K562 (cell line): ENCODE results near the gene SBK3. TPM values are rescaled to one million over a fixed set of nuclear protein-coding genes. Genes with fewer than 3 reads are reported as not detected.
A peak's percentile ranks its signal among the peaks of the same experiment; 100 is the strongest.

Source experiments
- ATAC-seq: fragments of 200-7000 bp; cut with Tn5 transposase; 3 replicates; pipeline ENCODE4 v1.9.1; 2020; ENCODE audit warnings: moderate library complexity
- BruUV-seq: library from RNA; stranded (reverse); fragments of 400-500 nt; replicated peaks from 2 replicates; lab custom pipeline; 2021; lab: Mats Ljungman, UMichigan
- CTCF ChIA-PET: fragments of 300-600 bp; formaldehyde crosslinking; extraction: SDS; loops from one replicate; lab custom pipeline; 2021; ENCODE audit warnings: low intra/inter-chr PET ratio; lab: Yijun Ruan, JAX
- POLR2A ChIA-PET: fragments of 300-600, 350-650 bp; sonication (Branson Sonifier 250); formaldehyde crosslinking; extraction: SDS; loops from one replicate; lab custom pipeline; 2021; ENCODE audit warnings: antibody characterized with exemption, inconsistent platforms; lab: Yijun Ruan, JAX
- DNase-seq, 4 experiments: peaks; one replicate each; pipeline versions ENCODE4 v3.0.0 to v3.0.0-alpha.2; 2011 to 2018; ENCODE audit warnings: low spot score in 3 of 4, mixed read lengths in 3 of 4; ENCODE audit errors: extremely low read depth in 1 of 4
- FAIRE-seq: peaks from 2 replicates; lab custom pipeline; 2011; peaks lifted over from hg19 to GRCh38; lab: Jason Lieb, UNC
- H2AFZ ChIP-seq: 2 replicates; pipeline ENCODE4 v1.6.0; 2011; ENCODE audit warnings: low read depth, low read length, control low read depth, inconsistent platforms
- H3K27ac ChIP-seq: fragments of 200-600 bp; 3 replicates; pipeline ENCODE4 v1.8.0; 2011; ENCODE audit warnings: low read depth, mild to moderate bottlenecking, control low read depth, inconsistent platforms, low read length, moderate library complexity, mixed read lengths; ENCODE audit errors: extremely low read depth
- H3K27me3 ChIP-seq, 2 experiments: fragments of 300-600 bp in 1 of 2; 2 replicates in 1 of 2; 3 replicates in 1 of 2; pipeline versions ENCODE4 v1.6.0 to v1.8.0; 2011; ENCODE audit warnings: inconsistent platforms in 2 of 2, low read length in 2 of 2, mild to moderate bottlenecking in 1 of 2, mixed read lengths in 1 of 2, moderate library complexity in 1 of 2; ENCODE audit not compliant: control insufficient read depth in 2 of 2, insufficient read depth in 2 of 2
- H3K36me3 ChIP-seq: fragments of 300-600 bp; 3 replicates; pipeline ENCODE4 v1.8.0; 2011; ENCODE audit warnings: mild to moderate bottlenecking, low read length, inconsistent platforms; ENCODE audit not compliant: control insufficient read depth, insufficient read depth
- H3K4me1 ChIP-seq, 2 experiments: fragments of 200-600 bp in 1 of 2; replicated peaks in 1 of 2; 2 replicates in 1 of 2; 3 replicates in 1 of 2; pipeline versions ENCODE4 v1.5.1 to v1.8.0; 2011; ENCODE audit warnings: inconsistent platforms in 2 of 2, low read length in 2 of 2, mild to moderate bottlenecking in 1 of 2, mixed read lengths in 1 of 2, moderate library complexity in 1 of 2; ENCODE audit not compliant: control insufficient read depth in 2 of 2, insufficient read depth in 2 of 2
- H3K4me2 ChIP-seq: 2 replicates; pipeline ENCODE4 v1.6.1; 2011; ENCODE audit warnings: low read length, control low read depth, inconsistent platforms, mixed read lengths; ENCODE audit not compliant: insufficient read depth
- H3K4me3 ChIP-seq: fragments of 200-600 bp; sonication (generic), shearing (Covaris generic); 2 replicates; pipeline ENCODE4 v1.5.1; 2016; ENCODE audit warnings: control low read depth, inconsistent platforms
- H3K79me2 ChIP-seq: fragments of 200-600 bp; 3 replicates; pipeline ENCODE4 v1.8.0; 2011; ENCODE audit warnings: low read length, inconsistent platforms; ENCODE audit not compliant: control insufficient read depth, insufficient read depth
- H3K9ac ChIP-seq, 2 experiments: 2 replicates each; pipeline versions ENCODE4 v1.6.0 to v1.6.1; 2011; ENCODE audit warnings: low read depth in 2 of 2, low read length in 2 of 2, control low read depth in 1 of 2, inconsistent platforms in 1 of 2, mild to moderate bottlenecking in 1 of 2, mixed read lengths in 1 of 2; ENCODE audit not compliant: insufficient read depth in 1 of 2
- H3K9me1 ChIP-seq: one replicate; pipeline ENCODE4 v1.6.0; 2011; ENCODE audit warnings: inconsistent platforms, mild to moderate bottlenecking, low read length, moderate library complexity; ENCODE audit not compliant: control insufficient read depth, insufficient read depth
- H3K9me3 ChIP-seq: replicated peaks from 2 replicates; pipeline ENCODE4 v1.5.1; 2011; ENCODE audit warnings: low read depth, low read length, inconsistent platforms; ENCODE audit not compliant: control insufficient read depth, insufficient read depth
- H4K20me1 ChIP-seq: replicated peaks from 2 replicates; pipeline ENCODE4 v1.6.1; 2011; ENCODE audit warnings: low read length, inconsistent platforms, mixed read lengths; ENCODE audit not compliant: control insufficient read depth, insufficient read depth
- KLF16 ChIP-seq: IDR thresholded peaks from 2 replicates; pipeline ENCODE4 v1.6.1; 2016; ENCODE audit warnings: antibody characterized with exemption
- LARP7 ChIP-seq: fragments of 450-650 bp; IDR thresholded peaks from 2 replicates; pipeline ENCODE4 v1.6.1; 2016
- SMARCA4 ChIP-seq: fragments of 450-650 bp; IDR thresholded peaks from 2 replicates; pipeline ENCODE4 v1.6.1; 2016
- ZNF766 ChIP-seq: fragments of 200-800 bp; sonication (Bioruptor generic); conservative IDR thresholded peaks from 2 replicates; pipeline ENCODE4 v1.6.1; 2016; ENCODE audit warnings: missing genetic modification characterization, missing compliant biosample characterization
- WGBS: fragments of 100-300 bp; shearing (Covaris generic); methylation state at CpG from one replicate; pipeline ENCODE4 v1.1.6; 2016; ENCODE audit warnings: low coverage, mixed read lengths; ENCODE audit not compliant: insufficient coverage; ENCODE audit errors: missing lambda C conversion rate; 5-methylcytosine and 5-hydroxymethylcytosine counted together
- in situ Hi-C: fragments of 300-500 bp; cut with MboI; formaldehyde crosslinking; loops from 4 replicates; pipeline ENCODE4 v1.15.0; 2018; ENCODE audit warnings: inconsistent platforms, mixed read lengths
- intact Hi-C: fragments of 100-400 bp; cut with micrococcal nuclease; formaldehyde crosslinking; loops from 2 replicates; pipeline ENCODE4 v1.14.2; 2022
- polyA plus RNA-seq, 8 experiments: library from polyadenylated mRNA; depleted of rRNA in 4 of 8; stranded (reverse) in 5 of 8; unstranded in 3 of 8; fragments of >200 nt; fragmentation: Nextera tagmentation in 2 of 8; fragmentation: Illumina TruSeq in 1 of 8; extraction: Ambion mirVana in 2 of 8; extraction: Trizol in 1 of 8; gene quantifications; 2 replicates each; pipeline versions ENCODE4 v1.2.1 to v1.2.3, GENCODE V29; 2011 to 2014; ENCODE audit warnings: inconsistent platforms in 1 of 8, missing spikeins in 1 of 8
- total RNA-seq, 7 experiments: library from RNA; depleted of rRNA in 6 of 7; stranded (reverse); fragments of >200 nt in 6 of 7; fragmentation: Illumina TruSeq in 2 of 7; extraction: Trizol in 2 of 7; gene quantifications; 2 replicates each; pipeline versions ENCODE4 v1.2.1 to v1.2.3, GENCODE V29; 2011 to 2021; ENCODE audit warnings: low replicate concordance in 1 of 7
- TF ChIP-seq, protein P1 (sequence below): conservative IDR thresholded peaks from 2 replicates; pipeline ENCODE4 v1.6.1; 2011; ENCODE audit warnings: low read depth, mild to moderate bottlenecking, low read length; ENCODE audit not compliant: control insufficient read depth
- TF ChIP-seq, protein P2 (sequence below): fragments of 200-800 bp; sonication (Bioruptor generic); IDR thresholded peaks from 2 replicates; pipeline ENCODE4 v1.6.1; 2016; ENCODE audit warnings: missing genetic modification characterization, missing compliant biosample characterization
- TF ChIP-seq, protein P3 (sequence below), 2 experiments: fragments of 450-650 bp; IDR thresholded peaks; 2 replicates each; pipeline ENCODE4 v1.6.1; 2016

SBK3 gene
- total and polyA plus RNA-seq, 9 of the 15 experiments (the other 6 are each of a cell fraction or from before 2014, with no cell fraction given), result 0.11 to 0.43 (median 0.13) TPM; not detected in 6

DNA sequence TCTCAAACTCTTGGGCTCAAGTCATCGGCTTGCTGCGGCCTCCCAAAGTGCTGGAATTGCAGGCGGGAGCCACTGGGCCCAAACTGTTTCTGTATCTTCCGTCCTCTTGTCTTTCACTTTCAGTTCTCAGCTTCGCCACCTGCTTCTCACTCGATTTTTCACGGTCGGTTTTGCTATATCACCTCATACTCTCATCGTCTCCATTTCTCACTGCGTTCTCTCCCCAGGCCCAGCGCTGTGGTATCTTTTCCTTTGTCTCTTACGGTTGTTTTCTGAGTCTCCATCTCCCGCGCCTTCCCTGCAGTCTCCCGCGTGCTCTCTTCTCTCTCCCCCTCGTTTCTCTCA lies 42.2 kb downstream of the SBK3 start:
- H3K4me2 ChIP-seq, result no peak overlapping the region
- in situ Hi-C loops (no loop called here), intact Hi-C loops (loop anchor here (10.0 kb wide), 1 partner anchor 348 kb away; the partner anchor contains the start of gene TNNI3)
- ChIA-PET CTCF (interaction anchor here (1.1 to 1.3 kb wide), 2 partner anchors 50 to 358 kb away, joined by 3 to 6 read pairs; no protein-coding TSS in a partner anchor), POLR2A (interaction anchor here (0.6 to 1.9 kb wide), 3 partner anchors 9 to 97 kb away, joined by 3 to 11 read pairs (median 10); partner anchors contain the start of gene UBE2S)
- no peak overlapping the region for H3K4me3 ChIP-seq
- WGBS, result 88% methylated on average over 10 of the region's 17 CpGs
- ATAC-seq (no peak), FAIRE-seq (no peak), DNase-seq (no peak)
- no peaks in the 10 kb centered on the region; the same call in 1 of the 2 replicates for H4K20me1 ChIP-seq
- peak overlapping the region; percentile 97 for H2AFZ ChIP-seq
- H3K79me2 ChIP-seq, result no peaks in the 10 kb centered on the region
- TSS peak; percentile 76 for BruUV-seq
- TF ChIP-seq, protein P1, sequence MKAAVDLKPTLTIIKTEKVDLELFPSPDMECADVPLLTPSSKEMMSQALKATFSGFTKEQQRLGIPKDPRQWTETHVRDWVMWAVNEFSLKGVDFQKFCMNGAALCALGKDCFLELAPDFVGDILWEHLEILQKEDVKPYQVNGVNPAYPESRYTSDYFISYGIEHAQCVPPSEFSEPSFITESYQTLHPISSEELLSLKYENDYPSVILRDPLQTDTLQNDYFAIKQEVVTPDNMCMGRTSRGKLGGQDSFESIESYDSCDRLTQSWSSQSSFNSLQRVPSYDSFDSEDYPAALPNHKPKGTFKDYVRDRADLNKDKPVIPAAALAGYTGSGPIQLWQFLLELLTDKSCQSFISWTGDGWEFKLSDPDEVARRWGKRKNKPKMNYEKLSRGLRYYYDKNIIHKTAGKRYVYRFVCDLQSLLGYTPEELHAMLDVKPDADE, result no peak
- TF ChIP-seq, protein P2, sequence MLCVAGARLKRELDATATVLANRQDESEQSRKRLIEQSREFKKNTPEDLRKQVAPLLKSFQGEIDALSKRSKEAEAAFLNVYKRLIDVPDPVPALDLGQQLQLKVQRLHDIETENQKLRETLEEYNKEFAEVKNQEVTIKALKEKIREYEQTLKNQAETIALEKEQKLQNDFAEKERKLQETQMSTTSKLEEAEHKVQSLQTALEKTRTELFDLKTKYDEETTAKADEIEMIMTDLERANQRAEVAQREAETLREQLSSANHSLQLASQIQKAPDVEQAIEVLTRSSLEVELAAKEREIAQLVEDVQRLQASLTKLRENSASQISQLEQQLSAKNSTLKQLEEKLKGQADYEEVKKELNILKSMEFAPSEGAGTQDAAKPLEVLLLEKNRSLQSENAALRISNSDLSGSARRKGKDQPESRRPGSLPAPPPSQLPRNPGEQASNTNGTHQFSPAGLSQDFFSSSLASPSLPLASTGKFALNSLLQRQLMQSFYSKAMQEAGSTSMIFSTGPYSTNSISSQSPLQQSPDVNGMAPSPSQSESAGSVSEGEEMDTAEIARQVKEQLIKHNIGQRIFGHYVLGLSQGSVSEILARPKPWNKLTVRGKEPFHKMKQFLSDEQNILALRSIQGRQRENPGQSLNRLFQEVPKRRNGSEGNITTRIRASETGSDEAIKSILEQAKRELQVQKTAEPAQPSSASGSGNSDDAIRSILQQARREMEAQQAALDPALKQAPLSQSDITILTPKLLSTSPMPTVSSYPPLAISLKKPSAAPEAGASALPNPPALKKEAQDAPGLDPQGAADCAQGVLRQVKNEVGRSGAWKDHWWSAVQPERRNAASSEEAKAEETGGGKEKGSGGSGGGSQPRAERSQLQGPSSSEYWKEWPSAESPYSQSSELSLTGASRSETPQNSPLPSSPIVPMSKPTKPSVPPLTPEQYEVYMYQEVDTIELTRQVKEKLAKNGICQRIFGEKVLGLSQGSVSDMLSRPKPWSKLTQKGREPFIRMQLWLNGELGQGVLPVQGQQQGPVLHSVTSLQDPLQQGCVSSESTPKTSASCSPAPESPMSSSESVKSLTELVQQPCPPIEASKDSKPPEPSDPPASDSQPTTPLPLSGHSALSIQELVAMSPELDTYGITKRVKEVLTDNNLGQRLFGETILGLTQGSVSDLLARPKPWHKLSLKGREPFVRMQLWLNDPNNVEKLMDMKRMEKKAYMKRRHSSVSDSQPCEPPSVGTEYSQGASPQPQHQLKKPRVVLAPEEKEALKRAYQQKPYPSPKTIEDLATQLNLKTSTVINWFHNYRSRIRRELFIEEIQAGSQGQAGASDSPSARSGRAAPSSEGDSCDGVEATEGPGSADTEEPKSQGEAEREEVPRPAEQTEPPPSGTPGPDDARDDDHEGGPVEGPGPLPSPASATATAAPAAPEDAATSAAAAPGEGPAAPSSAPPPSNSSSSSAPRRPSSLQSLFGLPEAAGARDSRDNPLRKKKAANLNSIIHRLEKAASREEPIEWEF (CRISPR knock-in tag), result 0 out of 2 replicates have a peak, but pooled peaks have one; percentile 11
- TF ChIP-seq, protein P3, sequence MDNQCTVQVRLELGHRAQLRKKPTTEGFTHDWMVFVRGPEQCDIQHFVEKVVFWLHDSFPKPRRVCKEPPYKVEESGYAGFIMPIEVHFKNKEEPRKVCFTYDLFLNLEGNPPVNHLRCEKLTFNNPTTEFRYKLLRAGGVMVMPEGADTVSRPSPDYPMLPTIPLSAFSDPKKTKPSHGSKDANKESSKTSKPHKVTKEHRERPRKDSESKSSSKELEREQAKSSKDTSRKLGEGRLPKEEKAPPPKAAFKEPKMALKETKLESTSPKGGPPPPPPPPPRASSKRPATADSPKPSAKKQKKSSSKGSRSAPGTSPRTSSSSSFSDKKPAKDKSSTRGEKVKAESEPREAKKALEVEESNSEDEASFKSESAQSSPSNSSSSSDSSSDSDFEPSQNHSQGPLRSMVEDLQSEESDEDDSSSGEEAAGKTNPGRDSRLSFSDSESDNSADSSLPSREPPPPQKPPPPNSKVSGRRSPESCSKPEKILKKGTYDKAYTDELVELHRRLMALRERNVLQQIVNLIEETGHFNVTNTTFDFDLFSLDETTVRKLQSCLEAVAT (IDR thresholded peaks at IDR 0.05), result peak in 1 of 2 experiments; percentile 74; a peak in 1 of 4 replicates
- TF ChIP-seq KLF16 (no peak), ZNF766 (CRISPR knock-in tag) (0 out of 2 replicates have a peak, but pooled peaks have one; percentile 1), LARP7 (0 out of 2 replicates have a peak, but pooled peaks have one; percentile 31), SMARCA4 (0 out of 2 replicates have a peak, but pooled peaks have one; percentile 21)
- no peaks in the 10 kb centered on the region for H3K36me3 ChIP-seq
- H3K4me1 ChIP-seq, result peaks cover 9 to 24% of the 10 kb centered on the region in 2 experiments
- H3K9me1 ChIP-seq, result no peaks in the 10 kb centered on the region
- H3K9ac ChIP-seq, result peak overlapping the region; percentile 49 to 82; a peak in 3 of 4 replicates
- no peaks in the 10 kb centered on the region; the same call in 1 of the 2 replicates for H3K9me3 ChIP-seq
- no peaks in the 10 kb centered on the region; a peak in 1 of 5 replicates for H3K27me3 ChIP-seq
- peak overlapping the region; percentile 61; the same call in 2 of the 3 replicates for H3K27ac ChIP-seq
